Omental fat pad (tissue), 4 donors: ENCODE data around the gene KCNJ3. TPM values are rescaled to one million over a fixed set of nuclear protein-coding genes. Genes with fewer than 3 reads are reported as not detected.

ENCODE experiments used
- ATAC-seq: fragments of 150-250 bp; one replicate; pipeline ENCODE4 v1.9.1; 2016; ENCODE audit warnings: mild to moderate bottlenecking, moderate library complexity; ENCODE audit not compliant: low FRiP score
- DNase-seq: peaks from one replicate; pipeline ENCODE4 v3.0.0-alpha.2; 2019; ENCODE audit warnings: low spot score
- CTCF ChIP-seq, 3 donors: fragments of 450-650 bp; IDR thresholded peaks; one replicate each; pipeline ENCODE4 v1.5.1; 2016 to 2017; ENCODE audit warnings: antibody characterized with exemption in 3 of 3, mild to moderate bottlenecking in 3 of 3, moderate library complexity in 2 of 3
- total RNA-seq, 4 donors: library from RNA; depleted of rRNA; stranded (reverse); fragments of >200 nt; gene quantifications; one replicate each; pipeline ENCODE4 v1.1.0, GENCODE V29; 2016

KCNJ3 gene
- total RNA-seq, 4 donors from 2014 or later = not detected

GRCh38 chr2:154827286-154827685 is 128.8 kb downstream of the KCNJ3 start:
- ATAC-seq (no peak), DNase-seq (no peak)
- no peak for TF ChIP-seq CTCF (IDR thresholded peaks at IDR 0.05)

- no peak for TF ChIP-seq CTCF (IDR thresholded peaks at IDR 0.05)
These were observed 134.2 kb downstream of the KCNJ3 start for GRCh38 chr2:154832711-154833110.

DNA sequence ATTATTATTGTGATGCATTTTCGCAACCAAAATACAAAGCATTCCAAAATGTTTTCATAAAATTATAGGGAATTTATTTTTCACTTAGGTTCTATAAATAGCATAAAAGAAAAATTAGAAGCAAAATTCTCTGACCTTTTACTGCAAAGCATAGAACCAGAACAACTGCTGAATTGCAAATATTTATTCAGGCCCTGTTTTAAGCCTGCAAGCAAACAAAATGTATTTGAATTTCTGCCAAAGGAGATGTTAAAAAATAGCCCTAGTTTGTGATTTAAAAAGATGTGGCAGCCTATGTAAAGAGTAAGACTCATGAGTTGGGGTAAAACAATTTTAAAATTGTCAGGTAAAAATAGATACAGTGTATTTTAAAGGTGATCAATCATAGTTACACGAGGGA is 138.1 kb downstream of the KCNJ3 start:
- no peak for DNase-seq
- no peak for ATAC-seq
- TF ChIP-seq CTCF (IDR thresholded peaks at IDR 0.05) = no peak

More at GRCh38 chr2:154832711-154833110, 134.2 kb downstream of the KCNJ3 start:
- no peak for DNase-seq
- ATAC-seq = no peak

DNA sequence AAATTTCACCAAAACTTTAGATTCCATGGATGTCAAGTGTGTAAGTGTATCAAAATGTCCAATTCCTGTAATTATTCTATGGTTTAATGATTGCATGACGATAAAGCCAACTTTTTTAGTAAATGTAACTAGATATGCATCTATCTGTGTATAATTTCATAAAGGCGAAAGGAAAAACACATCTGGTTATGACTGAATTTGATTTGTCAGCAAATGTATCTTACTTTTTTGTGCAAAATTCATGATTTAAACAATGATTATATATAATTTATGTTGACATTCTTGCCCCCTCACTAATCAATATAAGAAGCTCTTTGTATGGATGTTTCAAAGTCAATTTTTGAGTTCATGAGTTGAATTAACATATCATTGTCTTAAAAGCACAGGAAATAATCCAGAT is 138.5 kb downstream of the KCNJ3 start:
- TF ChIP-seq CTCF (IDR thresholded peaks at IDR 0.05) = no peak
- DNase-seq (no peak), ATAC-seq (no peak)

GRCh38 chr2:154844513-154844912 is 146.0 kb downstream of the KCNJ3 start:
- DNase-seq (no peak), ATAC-seq (no peak)
- no peak for TF ChIP-seq CTCF (IDR thresholded peaks at IDR 0.05)

DNA sequence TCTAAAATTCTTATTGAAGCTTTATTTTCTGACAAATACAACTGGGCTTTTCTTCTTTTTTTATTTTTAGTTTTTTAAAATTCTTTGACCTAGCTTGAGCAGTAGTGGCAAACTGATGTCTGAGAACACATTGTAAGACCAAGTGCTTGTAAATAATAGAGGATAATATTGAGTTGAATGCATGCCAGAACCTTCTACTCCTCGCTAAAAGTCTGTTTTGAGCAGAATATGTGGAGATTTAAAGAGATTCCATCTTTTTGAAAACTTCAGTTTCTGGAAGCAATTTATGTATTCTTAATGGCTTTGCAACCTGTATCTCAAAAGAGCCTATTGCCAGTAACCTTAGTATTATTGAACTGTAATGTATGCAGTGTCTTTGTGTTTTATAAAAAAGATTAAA is 148.3 kb downstream of the KCNJ3 start:
- TF ChIP-seq CTCF (IDR thresholded peaks at IDR 0.05) = no peak
- ATAC-seq (no peak), DNase-seq (no peak)

GRCh38 chr2:154849482-154849881 is 151.0 kb downstream of the KCNJ3 start:
- ATAC-seq (no peak), DNase-seq (no peak)
- no peak for TF ChIP-seq CTCF (IDR thresholded peaks at IDR 0.05)
